Liver (tissue), 9 donors: ENCODE results near the gene GALNTL6. TPM values are rescaled to one million over a fixed set of nuclear protein-coding genes. Genes with fewer than 3 reads are reported as not detected.

Source experiments
- DNase-seq: peaks from one replicate; pipeline ENCODE4 v3.0.0-alpha.2; 2017; ENCODE audit warnings: low spot score
- H3K27ac ChIP-seq, 2 donors: one replicate each; pipeline ENCODE4 v1.7.0; 2013; ENCODE audit warnings: inconsistent platforms in 2 of 2, low read length in 2 of 2, control low read depth in 1 of 2, low read depth in 1 of 2, mild to moderate bottlenecking in 1 of 2
- H3K27me3 ChIP-seq, 4 donors: one replicate each; pipeline versions ENCODE4 v1.6.1 to v1.7.0; 2013; ENCODE audit warnings: low read length in 3 of 4, inconsistent platforms in 1 of 4, mild to moderate bottlenecking in 1 of 4, moderate library complexity in 1 of 4; ENCODE audit not compliant: control insufficient read depth in 4 of 4, insufficient read depth in 4 of 4
- H3K36me3 ChIP-seq, 4 donors: one replicate each; pipeline versions ENCODE4 v1.6.1 to v1.7.0; 2013; ENCODE audit warnings: low read length in 3 of 4, mild to moderate bottlenecking in 3 of 4, low read depth in 1 of 4, moderate library complexity in 1 of 4; ENCODE audit not compliant: control insufficient read depth in 4 of 4, insufficient read depth in 3 of 4
- H3K4me1 ChIP-seq, 4 donors: one replicate each; pipeline versions ENCODE4 v1.6.1 to v1.7.0; 2013; ENCODE audit warnings: low read length in 3 of 4, mild to moderate bottlenecking in 3 of 4, moderate library complexity in 1 of 4; ENCODE audit not compliant: control insufficient read depth in 4 of 4, insufficient read depth in 4 of 4
- H3K4me3 ChIP-seq, 3 donors: one replicate each; pipeline versions ENCODE4 v1.6.1 to v1.7.0; 2013; ENCODE audit warnings: low read length in 3 of 3, control low read depth in 1 of 3, low read depth in 1 of 3, mild to moderate bottlenecking in 1 of 3
- H3K9ac ChIP-seq, 2 donors: one replicate each; pipeline ENCODE4 v1.7.0; 2013; ENCODE audit warnings: low read length in 2 of 2, mild to moderate bottlenecking in 2 of 2, moderate library complexity in 2 of 2, control low read depth in 1 of 2, low read depth in 1 of 2
- H3K9me3 ChIP-seq, 4 donors: one replicate each; pipeline versions ENCODE4 v1.6.1 to v1.7.0; 2013; ENCODE audit warnings: low read length in 3 of 4; ENCODE audit not compliant: control insufficient read depth in 4 of 4
- EGR1 ChIP-seq, 2 donors: IDR thresholded peaks; 2 replicates each; pipeline ENCODE4 v1.6.1; 2016 to 2018; ENCODE audit warnings: antibody characterized with exemption in 2 of 2, low read depth in 2 of 2
- FOXA1 ChIP-seq: IDR thresholded peaks from 2 replicates; pipeline ENCODE4 v1.6.1; 2016; ENCODE audit warnings: antibody characterized with exemption
- FOXA2 ChIP-seq: IDR thresholded peaks from 2 replicates; pipeline ENCODE4 v1.6.1; 2016; ENCODE audit warnings: antibody characterized with exemption
- GABPA ChIP-seq, 2 donors: IDR thresholded peaks in 1 of 2; conservative IDR thresholded peaks in 1 of 2; 2 replicates each; pipeline ENCODE4 v1.6.1; 2016; ENCODE audit warnings: antibody characterized with exemption in 2 of 2, mild to moderate bottlenecking in 1 of 2, moderate library complexity in 1 of 2
- HNF4A ChIP-seq, 2 donors: conservative IDR thresholded peaks; 2 replicates each; pipeline ENCODE4 v1.6.1; 2016; ENCODE audit warnings: antibody characterized with exemption in 2 of 2, mild to moderate bottlenecking in 2 of 2
- HNF4G ChIP-seq: IDR thresholded peaks from 2 replicates; pipeline ENCODE4 v1.6.1; 2016; ENCODE audit warnings: antibody characterized with exemption
- JUND ChIP-seq, 2 donors: IDR thresholded peaks; 2 replicates each; pipeline ENCODE4 v1.6.1; 2016; ENCODE audit warnings: antibody characterized with exemption in 2 of 2
- NR2F2 ChIP-seq: IDR thresholded peaks from 2 replicates; pipeline ENCODE4 v1.6.1; 2016; ENCODE audit warnings: antibody characterized with exemption
- RAD21 ChIP-seq, 2 donors: IDR thresholded peaks; 2 replicates each; pipeline ENCODE4 v1.6.1; 2016; ENCODE audit warnings: antibody characterized with exemption in 2 of 2, mild to moderate bottlenecking in 2 of 2
- RXRA ChIP-seq, 2 donors: IDR thresholded peaks; 2 replicates each; pipeline ENCODE4 v1.6.1; 2017 to 2018; ENCODE audit warnings: antibody characterized with exemption in 2 of 2, mild to moderate bottlenecking in 1 of 2
- SP1 ChIP-seq: IDR thresholded peaks from 2 replicates; pipeline ENCODE4 v1.6.1; 2018; ENCODE audit warnings: antibody characterized with exemption, mild to moderate bottlenecking
- TAF1 ChIP-seq: conservative IDR thresholded peaks from 2 replicates; pipeline ENCODE4 v1.6.1; 2016; ENCODE audit warnings: antibody characterized with exemption, mild to moderate bottlenecking
- YY1 ChIP-seq: IDR thresholded peaks from 2 replicates; pipeline ENCODE4 v1.6.1; 2016; ENCODE audit warnings: antibody characterized with exemption, mild to moderate bottlenecking
- WGBS: extraction: QIAGEN DNeasy Blood & Tissue Kit; methylation state at CpG from one replicate; pipeline ENCODE4 v1.1.7; 2013; 5-methylcytosine and 5-hydroxymethylcytosine counted together
- polyA plus RNA-seq, 2 donors: library from polyadenylated mRNA; stranded (reverse) in 1 of 2; unstranded in 1 of 2; fragments of 200-250 nt in 1 of 2; fragments of >200 nt in 1 of 2; fragmentation: Nextera tagmentation in 1 of 2; extraction: Ambion mirVana in 1 of 2; gene quantifications; one replicate each; pipeline versions ENCODE4 v1.2.1 to v1.2.3, GENCODE V29; 2013 to 2015
- total RNA-seq, 2 donors: library from RNA; depleted of rRNA; stranded (reverse); fragments of >200 nt; gene quantifications; one replicate each; pipeline ENCODE4 v1.2.3, GENCODE V29; 2014
- TF ChIP-seq, protein P1 (sequence below): IDR thresholded peaks from 2 replicates; pipeline ENCODE4 v1.6.1; 2016; ENCODE audit warnings: antibody characterized with exemption, mild to moderate bottlenecking
- TF ChIP-seq, protein P2 (sequence below): IDR thresholded peaks from 2 replicates; pipeline ENCODE4 v1.6.1; 2016; ENCODE audit warnings: antibody characterized with exemption
- TF ChIP-seq, protein P3 (sequence below): fragments of 150-350 bp; IDR thresholded peaks from 2 replicates; pipeline ENCODE4 v1.5.1; 2017; ENCODE audit warnings: improper control_type of control experiment, low read depth, low read length; ENCODE audit not compliant: missing input control
- TF ChIP-seq, protein P4 (sequence below): IDR thresholded peaks from 2 replicates; pipeline ENCODE4 v1.6.1; 2016; ENCODE audit warnings: antibody characterized with exemption
- TF ChIP-seq, protein P5 (sequence below): IDR thresholded peaks from 2 replicates; pipeline ENCODE4 v1.6.1; 2016; ENCODE audit warnings: antibody characterized with exemption
- donor health status: healthy.
- donor health status: healthy.
- donor health status: healthy.
- donor health status: healthy.
- donor health status: healthy.

GALNTL6 gene
- total and polyA plus RNA-seq, 4 donors = 0.06 to 0.08 TPM; not detected in 2

DNA sequence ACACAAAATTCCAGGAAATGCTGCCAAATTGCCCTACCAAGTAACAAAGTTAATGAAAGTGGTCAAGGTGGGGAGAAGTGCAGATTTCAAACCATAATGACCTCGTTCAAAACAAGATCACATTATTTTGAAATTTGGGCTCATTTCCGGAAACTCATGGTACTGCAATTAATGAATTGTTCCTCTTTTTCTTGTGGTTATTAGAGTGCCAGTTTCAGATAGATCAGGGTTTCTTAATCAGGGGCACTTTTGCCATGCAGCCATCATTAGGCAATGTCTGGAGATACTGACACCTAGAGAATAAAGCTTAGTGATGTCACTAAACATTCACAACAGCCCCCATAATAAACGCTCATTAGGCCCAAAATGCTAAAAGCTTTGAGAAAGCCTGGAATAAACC lies 973.9 kb downstream of the GALNTL6 start:
- Histone ChIP-seq H3K4me3 (no peak overlapping the region), H3K9ac (no peak overlapping the region), H3K9me3 (no peaks in the 10 kb centered on the region), H3K36me3 (no peaks in the 10 kb centered on the region), H3K4me1 (no peaks in the 10 kb centered on the region), H3K27ac (no peak overlapping the region), H3K27me3 (peaks cover 0 to 3% (median 0%) of the 10 kb centered on the region in 4 donors)
- 73% methylated on average over 3 of the region's 3 CpGs for WGBS
- TF ChIP-seq, protein P1, sequence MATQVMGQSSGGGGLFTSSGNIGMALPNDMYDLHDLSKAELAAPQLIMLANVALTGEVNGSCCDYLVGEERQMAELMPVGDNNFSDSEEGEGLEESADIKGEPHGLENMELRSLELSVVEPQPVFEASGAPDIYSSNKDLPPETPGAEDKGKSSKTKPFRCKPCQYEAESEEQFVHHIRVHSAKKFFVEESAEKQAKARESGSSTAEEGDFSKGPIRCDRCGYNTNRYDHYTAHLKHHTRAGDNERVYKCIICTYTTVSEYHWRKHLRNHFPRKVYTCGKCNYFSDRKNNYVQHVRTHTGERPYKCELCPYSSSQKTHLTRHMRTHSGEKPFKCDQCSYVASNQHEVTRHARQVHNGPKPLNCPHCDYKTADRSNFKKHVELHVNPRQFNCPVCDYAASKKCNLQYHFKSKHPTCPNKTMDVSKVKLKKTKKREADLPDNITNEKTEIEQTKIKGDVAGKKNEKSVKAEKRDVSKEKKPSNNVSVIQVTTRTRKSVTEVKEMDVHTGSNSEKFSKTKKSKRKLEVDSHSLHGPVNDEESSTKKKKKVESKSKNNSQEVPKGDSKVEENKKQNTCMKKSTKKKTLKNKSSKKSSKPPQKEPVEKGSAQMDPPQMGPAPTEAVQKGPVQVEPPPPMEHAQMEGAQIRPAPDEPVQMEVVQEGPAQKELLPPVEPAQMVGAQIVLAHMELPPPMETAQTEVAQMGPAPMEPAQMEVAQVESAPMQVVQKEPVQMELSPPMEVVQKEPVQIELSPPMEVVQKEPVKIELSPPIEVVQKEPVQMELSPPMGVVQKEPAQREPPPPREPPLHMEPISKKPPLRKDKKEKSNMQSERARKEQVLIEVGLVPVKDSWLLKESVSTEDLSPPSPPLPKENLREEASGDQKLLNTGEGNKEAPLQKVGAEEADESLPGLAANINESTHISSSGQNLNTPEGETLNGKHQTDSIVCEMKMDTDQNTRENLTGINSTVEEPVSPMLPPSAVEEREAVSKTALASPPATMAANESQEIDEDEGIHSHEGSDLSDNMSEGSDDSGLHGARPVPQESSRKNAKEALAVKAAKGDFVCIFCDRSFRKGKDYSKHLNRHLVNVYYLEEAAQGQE = no peak
- TF ChIP-seq EGR1 (IDR thresholded peaks at IDR 0.05; ENCODE audit: low read depth in 2 of 2) = no peak
- no peak for TF ChIP-seq HNF4G
- TF ChIP-seq GABPA (IDR thresholded peaks at IDR 0.05 in 1 of 2, conservative IDR thresholded peaks at IDR 0.05 in 1 of 2) = no peak
- TF ChIP-seq FOXA2 = no peak
- no peak for TF ChIP-seq FOXA1
- TF ChIP-seq, protein P2, sequence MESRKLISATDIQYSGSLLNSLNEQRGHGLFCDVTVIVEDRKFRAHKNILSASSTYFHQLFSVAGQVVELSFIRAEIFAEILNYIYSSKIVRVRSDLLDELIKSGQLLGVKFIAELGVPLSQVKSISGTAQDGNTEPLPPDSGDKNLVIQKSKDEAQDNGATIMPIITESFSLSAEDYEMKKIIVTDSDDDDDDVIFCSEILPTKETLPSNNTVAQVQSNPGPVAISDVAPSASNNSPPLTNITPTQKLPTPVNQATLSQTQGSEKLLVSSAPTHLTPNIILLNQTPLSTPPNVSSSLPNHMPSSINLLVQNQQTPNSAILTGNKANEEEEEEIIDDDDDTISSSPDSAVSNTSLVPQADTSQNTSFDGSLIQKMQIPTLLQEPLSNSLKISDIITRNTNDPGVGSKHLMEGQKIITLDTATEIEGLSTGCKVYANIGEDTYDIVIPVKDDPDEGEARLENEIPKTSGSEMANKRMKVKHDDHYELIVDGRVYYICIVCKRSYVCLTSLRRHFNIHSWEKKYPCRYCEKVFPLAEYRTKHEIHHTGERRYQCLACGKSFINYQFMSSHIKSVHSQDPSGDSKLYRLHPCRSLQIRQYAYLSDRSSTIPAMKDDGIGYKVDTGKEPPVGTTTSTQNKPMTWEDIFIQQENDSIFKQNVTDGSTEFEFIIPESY = no peak
- no peak for TF ChIP-seq RXRA (IDR thresholded peaks at IDR 0.05)
- DNase-seq = no peak

DNA sequence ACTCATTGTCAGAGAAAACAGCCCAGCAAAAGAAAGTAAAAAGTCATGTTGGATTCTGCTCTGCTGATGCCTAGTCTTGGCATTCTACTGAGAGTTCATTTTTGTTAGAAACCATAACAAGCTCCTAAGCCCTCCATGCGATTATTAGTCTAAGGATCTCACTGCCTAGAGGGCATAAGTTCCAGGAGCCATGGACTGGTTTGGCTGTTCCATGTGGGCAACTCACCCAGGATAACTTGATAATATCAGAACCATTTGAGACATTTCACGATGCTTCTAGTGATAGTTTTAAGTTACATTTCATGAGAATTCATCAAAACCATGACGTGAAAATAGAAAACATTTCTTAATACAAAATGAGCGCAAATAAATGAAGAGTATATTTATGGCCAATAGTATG lies 978.6 kb downstream of the GALNTL6 start:
- no peaks in the 10 kb centered on the region for H3K4me1 ChIP-seq
- H3K9ac ChIP-seq = no peak overlapping the region
- TF ChIP-seq RAD21 (IDR thresholded peaks at IDR 0.05) (no peak), HNF4G (no peak), GABPA (IDR thresholded peaks at IDR 0.05 in 1 of 2, conservative IDR thresholded peaks at IDR 0.05 in 1 of 2) (no peak), HNF4A (conservative IDR thresholded peaks at IDR 0.05) (no peak), SP1 (no peak), EGR1 (IDR thresholded peaks at IDR 0.05; ENCODE audit: low read depth in 2 of 2) (no peak), JUND (IDR thresholded peaks at IDR 0.05) (no peak), RXRA (IDR thresholded peaks at IDR 0.05) (no peak), YY1 (no peak), TAF1 (no peak), NR2F2 (no peak), FOXA1 (no peak), FOXA2 (no peak)
- TF ChIP-seq, protein P2 = no peak
- TF ChIP-seq, protein P1 = no peak
- TF ChIP-seq, protein P3, sequence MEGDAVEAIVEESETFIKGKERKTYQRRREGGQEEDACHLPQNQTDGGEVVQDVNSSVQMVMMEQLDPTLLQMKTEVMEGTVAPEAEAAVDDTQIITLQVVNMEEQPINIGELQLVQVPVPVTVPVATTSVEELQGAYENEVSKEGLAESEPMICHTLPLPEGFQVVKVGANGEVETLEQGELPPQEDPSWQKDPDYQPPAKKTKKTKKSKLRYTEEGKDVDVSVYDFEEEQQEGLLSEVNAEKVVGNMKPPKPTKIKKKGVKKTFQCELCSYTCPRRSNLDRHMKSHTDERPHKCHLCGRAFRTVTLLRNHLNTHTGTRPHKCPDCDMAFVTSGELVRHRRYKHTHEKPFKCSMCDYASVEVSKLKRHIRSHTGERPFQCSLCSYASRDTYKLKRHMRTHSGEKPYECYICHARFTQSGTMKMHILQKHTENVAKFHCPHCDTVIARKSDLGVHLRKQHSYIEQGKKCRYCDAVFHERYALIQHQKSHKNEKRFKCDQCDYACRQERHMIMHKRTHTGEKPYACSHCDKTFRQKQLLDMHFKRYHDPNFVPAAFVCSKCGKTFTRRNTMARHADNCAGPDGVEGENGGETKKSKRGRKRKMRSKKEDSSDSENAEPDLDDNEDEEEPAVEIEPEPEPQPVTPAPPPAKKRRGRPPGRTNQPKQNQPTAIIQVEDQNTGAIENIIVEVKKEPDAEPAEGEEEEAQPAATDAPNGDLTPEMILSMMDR = no peak
- TF ChIP-seq, protein P4, sequence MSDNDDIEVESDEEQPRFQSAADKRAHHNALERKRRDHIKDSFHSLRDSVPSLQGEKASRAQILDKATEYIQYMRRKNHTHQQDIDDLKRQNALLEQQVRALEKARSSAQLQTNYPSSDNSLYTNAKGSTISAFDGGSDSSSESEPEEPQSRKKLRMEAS = no peak
- TF ChIP-seq, protein P5, sequence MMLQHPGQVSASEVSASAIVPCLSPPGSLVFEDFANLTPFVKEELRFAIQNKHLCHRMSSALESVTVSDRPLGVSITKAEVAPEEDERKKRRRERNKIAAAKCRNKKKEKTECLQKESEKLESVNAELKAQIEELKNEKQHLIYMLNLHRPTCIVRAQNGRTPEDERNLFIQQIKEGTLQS = no peak
- 89% methylated on average over 4 of the region's 4 CpGs for WGBS
- H3K27ac ChIP-seq = no peak overlapping the region
- no peak for DNase-seq
- peaks cover 0 to 3% (median 0%) of the 10 kb centered on the region in 4 donors for H3K27me3 ChIP-seq
- H3K4me3 ChIP-seq = no peak overlapping the region
- H3K36me3 ChIP-seq = no peaks in the 10 kb centered on the region
- no peaks in the 10 kb centered on the region for H3K9me3 ChIP-seq
